ENCODE results near the gene HSPG2. TPM values are rescaled to one million over a fixed set of nuclear protein-coding genes. Genes with fewer than 3 reads are reported as not detected.

HSPG2 gene
- total and polyA plus RNA-seq, 9 of the 15 experiments (the other 6 are each of a cell fraction or from before 2014, with no cell fraction given), result 0.14 to 160 (median 15.7) TPM

GRCh38 chr1:21779613-21780521, 157.2 kb downstream of the HSPG2 start (continued):
- 0 out of 2 replicates have a peak, but pooled peaks have one; percentile 32 for TF ChIP-seq ZNF592 (IDR thresholded peaks at IDR 0.05)

GRCh38 chr1:21778405-21778727, 158.7 kb downstream of the HSPG2 start:
- TF ChIP-seq NFXL1 (CRISPR knock-in tag; IDR thresholded peaks at IDR 0.05) (no peak), SMAD2 (IDR thresholded peaks at IDR 0.05; ENCODE audit: low read depth, low read length) (no peak), ZNF280A (IDR thresholded peaks at IDR 0.05; ENCODE audit: low read depth, partially characterized antibody) (no peak), KAT7 (CRISPR knock-in tag; IDR thresholded peaks at IDR 0.05; ENCODE audit: borderline replicate concordance) (0 out of 2 replicates have a peak, but pooled peaks have one; percentile 16)
- Histone ChIP-seq H3K79me2 (ENCODE audit: control insufficient read depth, insufficient read depth, low read length) (peaks cover 96% of the 10 kb centered on the region), H3K4me1 (replicated peaks in 1 of 2; ENCODE audit: control insufficient read depth in 2 of 2, insufficient read depth in 2 of 2, low read length in 2 of 2) (peaks cover 13 to 19% of the 10 kb centered on the region in 2 experiments), H3K27me3 (ENCODE audit: control insufficient read depth in 2 of 2, insufficient read depth in 2 of 2, low read length in 2 of 2) (no peaks in the 10 kb centered on the region), H3K4me2 (ENCODE audit: insufficient read depth, low read length) (no peak overlapping the region), H3K4me3 (no peak overlapping the region), H3K9me1 (ENCODE audit: control insufficient read depth, insufficient read depth, low read length) (no peaks in the 10 kb centered on the region), H3K36me3 (ENCODE audit: control insufficient read depth, insufficient read depth, low read length) (peaks cover 27% of the 10 kb centered on the region), H3K27ac (ENCODE audit: extremely low read depth, low read depth, low read length) (peak overlapping the region; percentile 3; the same call in 1 of the 3 replicates), H4K20me1 (replicated peaks; ENCODE audit: control insufficient read depth, insufficient read depth, low read length) (peaks cover 7% of the 10 kb centered on the region; the same call in 1 of the 2 replicates), H2AFZ (ENCODE audit: low read depth, low read length) (no peak overlapping the region), H3K9me3 (replicated peaks; ENCODE audit: control insufficient read depth, insufficient read depth, low read depth, low read length) (no peaks in the 10 kb centered on the region), H3K9ac (ENCODE audit: insufficient read depth in 1 of 2, low read depth in 2 of 2, low read length in 2 of 2) (no peak overlapping the region)
- no peak for DNase-seq (ENCODE audit: extremely low read depth in 1 of 4, low spot score in 3 of 4)
- BruUV-seq (replicated peaks), result no TSS peak
- no peak for ATAC-seq
- ChIA-PET POLR2A (interaction anchor here (0.6 to 1.3 kb wide), 4 partner anchors 14 to 275 kb away, joined by 3 read pairs; no protein-coding TSS in a partner anchor), CTCF (ENCODE audit: low intra/inter-chr PET ratio) (no interaction called here)
- in situ Hi-C loops (cut with MboI), result no loop called here
- FAIRE-seq, result no peak
- 88% methylated on average over 2 of the region's 2 CpGs for WGBS (ENCODE audit: insufficient coverage, low coverage, missing lambda C conversion rate)
- intact Hi-C loops (cut with micrococcal nuclease), result no loop called here
